Activated CD8-positive, alpha-beta memory T cell treated with anti-CD3 and anti-CD28 coated beads for 1 hour (primary cell): Measurements from ENCODE around the gene NR5A2.
"Not testable (repeated sequence)": the region's sequence is repeated elsewhere in the genome, so short reads cannot be mapped to it uniquely, and the experiment has no call there.

ENCODE experiments used
- DNase-seq, 2 donors: peaks; one replicate each; pipeline ENCODE4 v3.0.0-alpha.2; 2020; ENCODE audit warnings: low read depth in 1 of 2; ENCODE audit errors: extremely low read depth in 1 of 2

NR5A2 gene

DNA sequence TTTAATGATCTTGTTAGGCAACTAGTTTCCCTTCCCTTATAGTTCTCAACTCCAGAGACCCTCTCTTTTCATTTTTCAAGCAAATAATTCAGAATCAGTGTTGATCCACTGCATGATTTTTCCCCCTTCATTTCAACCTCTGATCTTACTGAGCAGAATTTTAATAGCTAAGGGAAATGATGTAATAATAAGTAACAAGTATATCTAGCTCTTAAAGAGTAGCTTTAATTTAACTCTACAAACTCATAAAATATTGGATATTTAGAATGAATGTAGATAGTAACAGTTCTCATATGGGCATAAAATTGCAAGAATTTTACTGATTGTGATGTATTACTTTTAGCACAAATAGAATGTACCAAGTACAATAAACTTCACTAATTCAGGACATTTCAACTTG lies 130.2 kb downstream of the NR5A2 start:
- DNase-seq, result no peak

DNA sequence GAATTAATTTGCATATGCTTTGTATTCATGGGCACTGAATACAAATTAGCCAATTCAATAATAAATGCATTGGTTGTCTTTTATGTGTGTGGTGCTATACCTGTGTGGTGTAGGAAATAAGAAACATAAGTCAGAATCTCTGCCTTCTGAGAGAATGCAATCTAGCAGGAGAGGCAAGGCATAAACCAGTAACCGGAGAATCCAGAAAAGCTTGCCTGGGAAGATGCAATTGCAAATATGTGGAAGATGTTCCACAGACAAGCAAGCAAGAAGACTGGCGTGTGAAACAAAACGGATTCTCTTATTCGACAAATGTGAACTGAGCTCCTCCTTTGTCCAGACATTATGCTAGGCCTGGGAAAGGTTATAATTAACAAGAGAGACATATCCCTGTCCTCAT lies 134.3 kb downstream of the NR5A2 start:
- DNase-seq, result no peak

DNA sequence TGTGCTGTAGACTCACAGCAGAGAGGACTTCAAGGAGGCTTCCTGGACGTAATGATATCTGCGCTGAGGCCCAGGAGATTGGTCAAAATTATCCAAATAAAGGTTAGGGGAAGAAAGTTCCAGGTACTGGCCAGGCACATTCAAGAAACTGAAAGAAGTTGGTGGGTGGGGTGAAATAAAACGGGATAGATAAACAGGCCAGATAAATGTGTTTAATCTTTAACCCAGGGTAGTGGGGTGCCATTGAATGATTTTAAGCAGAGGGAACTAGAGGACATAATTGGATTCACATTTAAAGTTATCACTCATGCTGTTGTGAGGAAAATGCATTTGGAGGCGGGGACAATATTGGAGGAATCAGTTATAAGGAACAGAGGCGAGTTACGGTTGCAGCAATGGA lies 134.7 kb downstream of the NR5A2 start:
- no peak for DNase-seq

DNA sequence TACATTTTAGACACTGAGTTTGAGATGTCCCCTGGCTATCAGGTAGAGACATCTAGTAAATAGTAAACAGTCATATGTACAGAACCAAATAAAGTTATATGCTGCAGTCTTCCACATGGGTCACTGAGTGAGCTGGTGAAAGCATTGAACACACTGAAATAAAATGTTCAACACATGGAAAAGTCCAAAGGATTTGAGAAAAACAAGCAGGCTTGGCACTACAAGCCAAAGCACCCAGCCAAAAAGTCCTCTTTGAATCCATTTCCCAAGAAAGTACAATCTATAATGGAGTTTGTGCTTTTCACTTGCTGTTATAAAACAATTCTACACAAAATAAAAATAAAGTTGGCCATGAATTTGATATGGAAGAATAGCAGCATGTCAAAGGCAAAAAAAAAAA lies 135.4 kb downstream of the NR5A2 start:
- DNase-seq, result no peak

DNA sequence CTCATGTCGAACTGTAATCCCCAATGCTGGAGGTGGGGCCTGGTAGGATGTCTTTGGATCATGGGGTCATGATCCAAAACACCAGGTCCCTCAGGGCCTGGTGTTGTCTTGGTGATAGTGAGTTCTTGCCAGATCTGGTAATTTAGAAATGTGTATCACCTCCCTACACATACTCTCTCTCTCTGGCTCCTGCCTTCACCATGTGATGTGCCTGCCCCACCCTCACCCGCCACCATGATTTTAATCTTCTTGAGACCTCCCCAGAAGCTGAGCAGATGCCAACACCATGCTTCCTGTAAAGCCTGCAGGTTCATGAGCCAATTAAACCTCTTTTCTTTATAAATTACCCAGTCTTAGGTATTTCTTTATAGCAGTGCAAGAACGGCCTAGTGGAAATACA lies 136.4 kb downstream of the NR5A2 start:
- no peak for DNase-seq

DNA sequence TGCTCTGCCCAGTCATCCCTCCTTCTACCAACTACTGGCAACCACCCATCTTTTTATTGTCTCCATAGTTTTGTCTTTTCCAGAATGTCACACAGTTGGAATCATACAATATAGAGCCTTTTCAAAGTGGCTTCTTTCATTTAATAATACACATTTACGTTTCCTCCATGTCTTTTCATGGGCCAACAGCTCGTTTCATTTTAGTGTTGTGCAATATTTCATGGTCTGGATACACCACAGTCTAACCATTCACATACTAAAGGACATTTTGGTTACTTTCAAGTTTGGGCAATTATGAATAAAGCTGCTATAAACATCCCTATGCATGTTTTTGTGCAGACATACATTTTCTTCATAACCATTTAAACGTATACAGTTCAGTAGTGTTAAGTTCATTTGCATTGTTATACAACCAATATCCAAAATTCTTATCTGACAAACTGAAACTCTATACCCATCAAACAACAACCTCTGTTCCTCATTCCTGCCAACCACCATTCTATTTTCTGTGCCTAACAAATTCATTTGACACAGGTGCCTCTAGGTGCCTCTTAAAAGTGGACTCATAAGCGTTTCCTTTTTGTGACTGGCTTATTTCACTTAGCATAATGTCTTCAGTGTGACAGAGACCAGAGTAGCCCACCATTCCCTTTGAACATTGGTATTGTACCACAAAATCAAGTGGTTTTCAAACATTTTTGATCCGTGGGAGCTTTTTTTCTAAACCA lies 138.1 kb downstream of the NR5A2 start:
- no peak for DNase-seq

DNA sequence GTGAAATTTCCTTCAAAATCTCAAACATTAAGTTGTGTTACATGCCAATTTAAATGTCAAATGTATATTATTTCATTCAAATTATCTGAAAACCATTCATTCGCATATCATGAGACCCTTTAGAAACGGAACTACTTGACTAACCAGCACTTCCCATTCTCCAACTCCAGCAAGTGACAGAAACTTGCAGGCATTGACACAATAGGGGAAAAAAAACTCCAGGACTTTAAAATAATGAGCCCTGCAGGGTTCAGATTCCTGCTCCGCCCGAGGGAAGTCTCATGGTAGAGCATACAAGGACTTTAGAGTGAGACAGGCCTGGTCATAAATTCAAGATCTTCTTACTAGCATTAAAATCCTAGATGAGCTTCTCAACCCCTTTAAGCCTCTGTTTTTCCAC lies 138.9 kb downstream of the NR5A2 start:
- DNase-seq, result no peak

DNA sequence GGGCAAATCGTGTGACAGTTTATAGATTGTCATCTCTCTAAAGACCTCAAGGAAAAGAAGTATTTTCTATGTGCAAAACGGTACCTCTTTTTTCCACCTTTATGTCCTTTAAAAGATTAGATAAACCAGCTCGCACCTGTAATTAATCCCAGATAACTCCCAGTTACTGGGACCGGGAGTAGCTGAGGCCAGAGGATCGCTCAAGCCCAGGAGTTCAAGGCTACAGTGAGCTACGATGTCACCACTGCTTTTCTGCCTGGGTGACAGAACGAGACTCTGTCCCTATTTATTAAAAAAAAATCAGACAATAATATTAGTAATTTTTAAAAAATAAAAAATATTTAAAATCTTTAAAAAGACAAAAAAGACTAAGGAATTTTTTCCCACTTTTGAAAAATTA lies 141.4 kb downstream of the NR5A2 start:
- no peak for DNase-seq

DNA sequence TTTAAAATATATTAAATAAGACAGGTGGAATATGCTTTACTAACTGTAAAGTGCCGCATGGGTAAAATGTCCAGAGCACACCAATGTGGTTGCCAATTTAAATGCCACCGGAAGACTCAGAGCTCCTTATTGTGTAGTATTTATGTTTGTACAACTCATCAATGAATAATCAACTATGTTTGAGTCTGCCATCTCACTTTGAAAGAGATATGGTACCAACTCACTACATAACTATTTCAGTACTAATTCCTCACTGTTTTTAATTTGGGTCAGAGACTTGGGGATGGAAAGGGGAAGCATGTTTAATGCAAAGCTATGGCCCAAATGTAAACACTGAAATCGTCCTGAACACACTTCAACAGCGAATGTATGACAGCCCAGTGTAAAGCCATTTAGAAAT lies 144.8 kb downstream of the NR5A2 start:
- DNase-seq, result no peak

DNA sequence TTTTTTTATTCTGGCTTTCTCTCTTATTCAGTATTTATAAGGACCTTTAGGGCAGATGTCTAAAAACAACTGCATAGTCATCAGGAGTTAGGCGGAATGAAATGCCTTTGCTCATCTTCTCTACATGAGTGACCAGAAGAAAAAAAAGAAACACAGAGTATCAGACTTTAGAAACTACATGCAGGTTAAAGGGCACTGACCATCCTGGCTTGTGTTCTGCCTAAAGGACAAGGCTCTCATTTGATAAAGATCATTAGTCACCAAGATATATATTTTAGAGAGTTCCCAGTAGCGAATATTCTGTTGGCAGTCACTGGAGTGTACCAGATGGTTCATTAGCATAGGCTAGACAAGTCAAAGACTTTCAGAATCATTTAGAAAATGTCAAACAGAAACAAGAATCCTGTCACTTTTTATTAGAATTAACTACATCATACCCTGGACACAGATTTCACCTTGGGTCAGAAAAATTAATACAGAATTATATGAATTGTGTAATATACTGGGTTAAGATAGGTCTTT lies 145.6 kb downstream of the NR5A2 start:
- no peak for DNase-seq

DNA sequence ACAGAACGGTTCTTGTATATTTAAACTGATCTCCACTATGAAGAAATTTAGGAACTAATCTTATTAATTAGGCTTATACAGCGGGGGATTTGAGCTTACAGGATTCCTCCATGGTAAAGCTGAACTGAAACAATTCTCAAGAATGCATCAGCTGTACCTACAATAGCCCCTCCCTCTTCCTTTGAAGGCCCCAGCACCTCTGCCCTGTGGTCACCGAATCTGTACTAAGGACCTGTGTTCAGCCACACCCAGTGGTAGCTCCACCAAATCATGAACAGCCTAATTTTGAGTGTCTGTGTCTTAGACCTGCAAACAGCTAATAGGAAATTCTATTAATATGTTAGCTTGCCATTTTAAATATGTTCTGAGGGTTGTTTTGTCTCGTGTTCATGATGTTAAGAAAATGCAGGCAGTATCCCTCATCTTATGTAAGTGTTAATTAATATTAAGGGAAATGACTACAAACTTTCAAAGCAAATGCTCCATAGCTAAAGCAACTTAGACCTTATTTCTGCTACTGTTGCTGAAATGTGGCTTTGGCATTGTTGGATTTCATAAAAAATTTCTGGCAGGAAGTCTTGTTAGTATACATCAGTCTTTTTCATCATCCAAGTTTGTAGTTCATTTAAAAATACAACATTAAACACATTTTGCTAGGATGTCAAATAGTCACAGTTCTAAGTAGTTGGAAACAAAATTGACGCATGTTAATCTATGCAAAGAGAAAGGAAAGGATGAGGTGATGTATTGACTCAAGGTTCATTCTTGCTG lies 147.2 kb downstream of the NR5A2 start:
- DNase-seq, result no peak

DNA sequence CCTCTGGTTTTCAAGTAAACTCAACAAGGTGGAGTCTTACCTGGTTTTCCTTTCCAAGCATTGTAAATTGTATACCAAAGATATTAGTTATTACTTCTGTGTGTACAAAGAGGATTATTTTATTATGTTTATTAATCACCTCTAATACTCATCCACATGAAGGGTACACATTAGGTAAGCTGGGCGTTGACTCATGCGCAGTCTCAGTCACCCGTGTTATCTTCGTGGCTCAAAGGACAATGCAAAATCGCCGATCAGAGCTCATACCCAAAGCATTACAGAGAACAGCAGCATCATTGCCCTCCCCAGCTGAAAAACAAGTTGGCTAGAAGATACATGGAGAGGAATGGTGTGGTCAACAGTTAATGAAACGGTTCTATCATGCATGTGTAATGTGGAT lies 148.7 kb downstream of the NR5A2 start:
- no peak for DNase-seq

DNA sequence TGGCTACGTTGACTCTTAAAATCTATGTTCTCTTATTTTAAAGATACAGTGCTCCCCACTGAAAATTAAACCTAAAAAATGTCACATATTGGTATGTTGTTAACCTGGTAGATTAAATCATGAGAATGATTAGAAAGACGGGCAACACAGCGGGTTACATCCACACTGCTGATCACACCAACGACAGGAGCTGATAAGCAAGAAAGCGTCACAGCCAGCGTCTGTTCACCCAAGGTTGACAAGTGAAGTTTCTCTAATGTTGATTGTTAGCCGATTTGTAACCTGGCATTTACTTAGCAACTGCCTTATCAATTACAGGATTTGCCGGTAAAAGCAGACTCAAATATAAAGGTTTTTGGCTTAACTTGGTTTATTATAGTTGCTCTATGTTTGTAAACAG lies 149.3 kb downstream of the NR5A2 start:
- DNase-seq, result no peak

DNA sequence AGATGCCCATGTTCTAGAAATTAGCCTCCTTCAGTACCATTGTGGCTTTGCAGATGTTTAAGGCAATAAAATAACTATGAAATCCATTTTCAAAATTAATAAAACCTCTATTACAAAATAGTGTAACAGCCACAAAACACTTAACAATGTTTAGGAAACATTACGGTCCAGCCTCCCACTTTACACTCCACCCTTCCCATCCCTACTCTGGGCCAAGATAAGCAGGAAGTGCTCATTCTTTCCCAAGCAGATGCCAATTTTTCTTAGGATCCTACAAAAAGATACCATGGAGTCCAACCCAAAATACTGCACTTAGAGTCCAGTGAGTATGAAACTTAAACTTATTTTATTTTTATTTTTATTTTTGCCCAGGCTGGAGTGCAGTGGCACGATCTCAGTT lies 150.8 kb downstream of the NR5A2 start:
- DNase-seq, result no peak

DNA sequence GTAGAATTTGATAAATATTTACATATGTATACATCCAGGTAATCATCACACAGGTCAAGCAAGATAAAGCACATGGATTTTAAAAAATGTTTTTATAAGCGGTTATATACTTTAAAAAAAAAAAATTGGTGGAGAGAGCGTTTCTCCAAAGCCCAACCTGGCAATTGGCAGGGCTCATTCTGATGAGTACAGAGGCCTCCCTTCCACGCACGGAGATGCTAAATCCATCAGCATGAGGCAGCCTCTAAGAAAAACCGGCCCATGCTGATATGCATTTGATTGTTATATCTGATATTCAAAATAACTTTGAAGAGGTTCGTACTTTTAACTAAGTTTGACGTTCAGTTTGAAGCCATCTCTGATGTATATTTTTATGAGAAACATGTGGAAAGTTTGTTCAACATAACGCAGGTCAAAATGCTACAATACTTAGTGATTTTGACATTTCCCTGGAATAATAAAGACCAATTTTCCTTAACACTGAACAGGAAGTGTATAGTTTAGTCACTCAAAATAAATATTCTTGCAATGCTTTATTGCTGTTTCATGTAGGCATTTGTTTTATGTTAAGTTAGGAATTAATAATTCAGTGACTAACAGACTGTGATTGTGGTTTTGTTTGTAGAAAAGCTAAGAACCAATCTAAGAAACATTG lies 151.7 kb downstream of the NR5A2 start:
- DNase-seq, result no peak

DNA sequence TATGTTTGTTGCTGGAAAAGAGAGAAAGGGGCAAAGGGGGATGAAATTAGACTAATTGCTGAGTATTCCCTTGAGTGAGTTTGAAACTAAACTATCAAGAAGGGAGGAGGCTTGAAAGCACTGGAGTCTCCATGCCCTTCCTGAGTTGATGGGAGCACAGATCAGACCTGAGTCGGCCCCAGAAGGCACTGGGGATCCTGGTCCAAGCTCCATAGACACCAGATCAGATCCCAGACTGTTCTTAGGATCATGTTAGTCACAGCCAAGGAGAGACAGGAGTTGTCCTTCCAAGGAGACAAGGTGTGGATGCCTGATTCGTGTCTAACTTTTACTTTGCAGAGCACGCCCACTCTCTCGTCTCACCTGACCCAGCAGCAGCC lies 152.3 kb downstream of the NR5A2 start:
- no peak for DNase-seq

DNA sequence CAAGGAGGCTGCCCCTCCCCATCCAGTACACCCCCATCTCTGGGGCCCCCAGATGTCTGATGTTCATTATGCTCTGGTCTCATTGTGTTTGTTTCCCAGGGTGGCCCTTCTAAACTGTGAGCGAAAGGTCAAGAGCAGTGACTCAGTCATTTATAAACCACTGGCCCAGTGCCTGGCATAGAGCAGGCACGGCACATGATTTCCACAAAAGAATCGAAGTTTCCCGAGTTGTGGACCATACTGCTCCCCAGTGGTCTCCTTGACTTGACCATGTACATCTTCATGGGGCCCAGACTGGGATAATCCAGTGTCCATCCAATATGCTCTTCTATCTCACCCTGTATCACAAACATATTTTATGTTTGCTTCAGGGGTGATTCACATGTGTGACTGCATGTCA lies 153.3 kb downstream of the NR5A2 start:
- no peak for DNase-seq

DNA sequence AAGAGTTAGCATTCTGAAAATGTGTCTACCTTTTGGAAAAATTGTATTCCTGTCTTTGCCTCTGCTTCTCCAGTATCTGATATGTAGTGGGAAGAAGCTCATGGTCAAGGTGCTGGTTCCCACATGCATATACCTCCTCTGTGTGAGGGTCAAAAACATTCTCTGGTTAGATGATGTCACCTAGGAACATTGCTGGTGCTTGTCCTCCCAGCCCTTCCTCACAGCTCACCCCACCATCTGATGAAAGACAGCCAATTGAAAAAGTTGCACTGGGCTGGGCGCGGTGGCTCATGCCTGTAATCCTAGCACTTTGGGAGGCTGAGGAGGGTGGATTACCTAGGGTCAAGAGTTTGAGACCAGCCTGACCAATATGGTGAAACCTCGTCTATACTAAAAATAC lies 154.4 kb downstream of the NR5A2 start:
- no peak for DNase-seq

DNA sequence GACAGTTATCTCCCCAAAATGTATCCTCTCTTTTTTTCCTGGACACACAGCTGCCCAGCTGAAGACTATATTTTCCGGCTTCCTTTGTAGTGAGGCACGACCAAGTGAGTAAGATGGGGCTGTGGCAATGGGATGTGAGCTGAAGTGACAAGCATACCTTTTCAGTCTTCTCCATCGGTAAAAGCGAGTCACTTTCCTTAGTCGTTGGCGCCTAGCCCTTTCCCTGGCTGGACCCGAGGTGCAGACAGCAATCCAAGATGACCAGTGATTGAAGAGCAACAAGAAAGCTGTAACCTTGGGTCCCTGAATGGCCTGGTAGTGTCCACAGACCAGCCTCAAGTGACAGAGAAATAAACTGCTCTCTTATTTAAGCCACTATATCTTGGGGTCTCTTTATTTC lies 155.2 kb downstream of the NR5A2 start:
- DNase-seq, result no peak

DNA sequence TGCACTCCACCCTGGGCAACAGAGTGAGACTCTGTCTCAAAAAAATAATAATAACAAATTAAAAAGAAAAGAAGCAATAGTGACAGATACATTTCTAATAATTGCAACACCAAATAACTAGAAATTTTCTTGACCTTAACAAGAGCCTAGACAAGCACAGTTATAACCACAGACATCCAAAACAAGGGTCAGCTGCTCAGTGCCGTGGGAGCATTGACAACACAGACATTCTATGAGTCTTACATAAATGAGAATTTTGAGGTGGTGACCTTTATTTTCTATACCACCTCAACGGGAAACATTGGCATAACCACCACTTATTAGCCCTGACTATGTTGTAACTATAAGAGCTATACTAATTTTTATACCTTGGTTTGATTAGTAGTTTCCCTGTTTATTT lies 156.1 kb downstream of the NR5A2 start:
- no peak for DNase-seq

DNA sequence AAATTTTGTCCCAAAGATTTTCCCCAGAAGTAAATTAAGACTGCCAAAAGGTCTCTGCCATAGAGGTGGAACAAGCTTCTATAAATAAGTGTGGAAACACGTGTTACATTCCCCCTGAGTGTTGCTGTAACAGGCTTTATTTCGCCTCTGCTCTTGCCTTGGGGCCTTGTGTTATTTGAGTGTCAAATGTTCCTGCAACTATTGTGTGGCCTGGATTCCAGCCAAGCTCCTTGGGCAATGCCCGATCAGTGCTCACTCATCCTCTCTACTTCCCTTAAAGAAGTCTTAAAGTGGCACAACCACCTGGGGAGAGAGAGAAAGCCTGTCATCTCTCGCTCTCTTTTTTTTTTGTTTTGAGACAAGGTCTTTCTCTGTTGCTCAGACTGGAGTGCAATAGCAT lies 156.7 kb downstream of the NR5A2 start:
- DNase-seq, result no peak

DNA sequence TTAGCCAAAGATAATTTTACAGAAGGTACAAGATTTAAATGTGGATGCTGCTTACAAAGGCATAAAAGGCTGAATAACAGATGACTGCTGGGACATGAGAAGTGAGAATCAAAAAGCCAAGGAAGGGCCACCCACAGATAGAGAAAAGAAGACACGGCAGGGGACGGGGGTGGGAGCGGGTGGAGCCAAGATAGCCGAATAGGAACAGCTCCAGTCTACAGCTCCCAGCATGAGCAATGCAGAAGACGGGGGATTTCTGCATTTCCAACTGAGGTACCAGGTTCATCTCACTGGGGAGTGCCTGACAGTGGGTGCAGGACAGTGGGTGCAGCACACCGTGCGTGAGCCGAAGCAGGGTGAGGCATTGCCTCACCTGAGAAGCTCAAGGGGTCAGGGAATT lies 157.7 kb downstream of the NR5A2 start:
- not testable (repeated sequence) for DNase-seq
